NCI-H1694 treated with DMSO at 0.1 percent for 48 hours (cell line): Measurements from ENCODE around the gene CHST2.

ENCODE experiments used
- DNase-seq: peaks from one replicate; lab custom pipeline; 2025; lab: John Stamatoyannopoulos, UW

CHST2 gene

GRCh38 chr3:143166376-143166775 lies 46.8 kb downstream of the CHST2 start:
- no peak for DNase-seq

- DNase-seq, result no peak
Measured at GRCh38 chr3:143167969-143168854, 48.6 kb downstream of the CHST2 start.

GRCh38 chr3:143168855-143169192 lies 49.3 kb downstream of the CHST2 start:
- DNase-seq, result no peak

- DNase-seq, result no peak
Measured at GRCh38 chr3:143170074-143170473, 50.5 kb downstream of the CHST2 start.

DNA sequence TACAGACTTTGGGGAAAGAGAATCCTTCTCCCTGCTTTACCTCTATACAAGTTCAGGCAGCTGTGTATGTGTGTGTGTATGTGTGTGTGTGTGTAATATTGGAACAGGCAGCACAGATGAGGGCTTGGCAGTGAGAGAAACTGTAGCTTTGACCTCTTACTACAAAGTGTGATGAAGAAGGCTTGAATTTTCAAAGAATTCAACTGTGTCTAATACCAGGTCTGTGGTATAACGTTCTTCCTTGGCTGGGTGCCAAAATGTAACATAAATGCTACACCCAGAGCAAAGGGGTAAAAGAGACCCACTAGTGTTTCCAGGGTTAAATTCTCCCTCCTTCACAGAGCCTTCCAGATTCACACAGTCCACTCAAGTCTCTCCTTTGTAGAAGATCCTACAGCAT lies 51.1 kb downstream of the CHST2 start:
- no peak for DNase-seq

GRCh38 chr3:143171141-143171980 lies 51.8 kb downstream of the CHST2 start:
- no peak for DNase-seq

DNA sequence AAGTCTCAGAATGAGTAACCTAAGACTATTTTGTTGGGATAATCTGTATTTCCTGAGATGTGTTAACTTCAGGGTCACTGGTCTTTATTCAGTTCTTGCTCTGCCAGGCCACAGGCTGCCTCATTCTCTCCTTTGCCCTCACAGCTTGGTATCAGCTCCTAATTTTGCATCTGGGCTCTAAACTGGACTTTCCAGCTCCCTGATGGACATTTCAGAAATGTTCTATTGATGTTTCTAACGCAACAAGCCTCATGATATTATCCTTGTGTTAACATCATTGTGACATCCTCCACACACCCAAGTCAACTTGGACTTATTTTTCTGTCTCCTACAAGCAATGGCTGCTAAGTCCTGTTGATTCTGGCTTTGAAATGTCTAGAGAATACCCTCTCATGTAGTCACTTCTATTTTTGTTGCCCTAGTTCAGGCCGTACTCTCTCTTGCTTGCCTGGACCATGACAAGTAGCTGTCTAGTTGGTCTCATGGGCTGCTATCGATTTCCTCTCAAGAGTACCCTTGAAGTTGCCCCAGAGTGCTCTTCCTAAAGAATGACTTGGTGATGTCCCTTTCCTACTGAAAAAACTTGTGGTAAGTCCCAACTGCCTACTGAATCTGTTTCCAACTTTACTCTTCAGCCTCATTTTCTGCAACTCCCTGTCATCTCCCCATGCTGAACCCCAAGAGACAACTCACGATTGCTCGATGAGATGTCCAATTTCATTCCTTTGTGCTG lies 52.7 kb downstream of the CHST2 start:
- no peak for DNase-seq

DNA sequence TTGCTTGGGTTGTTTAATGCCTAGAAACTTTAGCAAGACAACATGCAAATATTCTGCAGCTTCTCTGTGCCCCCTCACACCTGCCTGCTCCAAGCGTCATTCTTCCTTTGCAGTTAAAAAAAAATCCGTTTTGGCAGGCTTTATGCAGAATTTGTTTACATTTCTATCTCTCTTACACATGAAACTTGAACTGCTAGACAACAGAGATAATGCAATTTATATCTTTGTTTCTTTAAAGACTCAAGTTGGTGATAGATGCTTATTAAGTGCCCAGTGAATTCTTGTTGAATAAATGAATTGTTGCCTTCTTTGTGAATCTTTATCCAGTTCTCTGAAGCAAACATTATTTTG lies 53.2 kb downstream of the CHST2 start:
- no peak for DNase-seq

DNA sequence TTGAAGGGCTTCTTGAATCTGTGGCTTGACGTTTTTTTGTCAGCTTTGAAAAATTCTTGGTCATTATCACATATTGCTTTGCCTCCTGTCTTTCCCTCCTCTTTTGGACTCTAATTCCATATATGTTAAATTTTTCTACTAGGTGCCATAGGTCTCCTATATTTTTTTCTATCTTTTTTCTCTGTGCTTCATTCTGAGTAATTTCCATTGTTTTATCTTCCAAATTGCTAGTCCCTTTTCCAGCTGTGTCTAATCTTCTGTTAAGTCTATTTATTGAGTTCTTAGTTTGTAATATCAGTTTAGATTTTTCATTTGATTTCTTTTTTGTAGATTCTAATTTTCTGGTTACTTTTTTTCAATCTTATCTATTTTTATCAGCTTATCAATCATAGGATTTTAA lies 53.7 kb downstream of the CHST2 start:
- no peak for DNase-seq
